NB4 (cell line): ENCODE data around the gene LRRC42.

Experiments used
- DNase-seq: peaks from one replicate; pipeline ENCODE4 v3.0.0; 2010; ENCODE audit warnings: low read depth
- H3K4me3 ChIP-seq: one replicate; pipeline ENCODE4 v1.5.1; 2011; ENCODE audit warnings: mild to moderate bottlenecking, low read depth, low read length, moderate library complexity
- MYC ChIP-seq: IDR thresholded peaks from 2 replicates; pipeline ENCODE4 v1.6.1; 2011; ENCODE audit warnings: low read depth, low read length
- POLR2A ChIP-seq: IDR thresholded peaks from 2 replicates; pipeline ENCODE4 v1.6.1; 2011; ENCODE audit warnings: mild to moderate bottlenecking; ENCODE audit not compliant: insufficient read length; ENCODE audit errors: extremely low read depth
- TF ChIP-seq, protein P1 (sequence below): IDR thresholded peaks from 2 replicates; pipeline ENCODE4 v1.6.1; 2011; ENCODE audit warnings: low read depth, low read length
- TF ChIP-seq, protein P2 (sequence below): IDR thresholded peaks from one replicate; pipeline ENCODE4 v1.5.1; 2012; ENCODE audit warnings: low read depth, low read length

The LRRC42 gene

GRCh38 chr1:53934170-53934765 lies 11.9 kb upstream of the LRRC42 start:
- TF ChIP-seq MYC (no peak), POLR2A (no peak)
- TF ChIP-seq, protein P1, sequence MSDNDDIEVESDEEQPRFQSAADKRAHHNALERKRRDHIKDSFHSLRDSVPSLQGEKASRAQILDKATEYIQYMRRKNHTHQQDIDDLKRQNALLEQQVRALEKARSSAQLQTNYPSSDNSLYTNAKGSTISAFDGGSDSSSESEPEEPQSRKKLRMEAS: no peak
- TF ChIP-seq, protein P2, sequence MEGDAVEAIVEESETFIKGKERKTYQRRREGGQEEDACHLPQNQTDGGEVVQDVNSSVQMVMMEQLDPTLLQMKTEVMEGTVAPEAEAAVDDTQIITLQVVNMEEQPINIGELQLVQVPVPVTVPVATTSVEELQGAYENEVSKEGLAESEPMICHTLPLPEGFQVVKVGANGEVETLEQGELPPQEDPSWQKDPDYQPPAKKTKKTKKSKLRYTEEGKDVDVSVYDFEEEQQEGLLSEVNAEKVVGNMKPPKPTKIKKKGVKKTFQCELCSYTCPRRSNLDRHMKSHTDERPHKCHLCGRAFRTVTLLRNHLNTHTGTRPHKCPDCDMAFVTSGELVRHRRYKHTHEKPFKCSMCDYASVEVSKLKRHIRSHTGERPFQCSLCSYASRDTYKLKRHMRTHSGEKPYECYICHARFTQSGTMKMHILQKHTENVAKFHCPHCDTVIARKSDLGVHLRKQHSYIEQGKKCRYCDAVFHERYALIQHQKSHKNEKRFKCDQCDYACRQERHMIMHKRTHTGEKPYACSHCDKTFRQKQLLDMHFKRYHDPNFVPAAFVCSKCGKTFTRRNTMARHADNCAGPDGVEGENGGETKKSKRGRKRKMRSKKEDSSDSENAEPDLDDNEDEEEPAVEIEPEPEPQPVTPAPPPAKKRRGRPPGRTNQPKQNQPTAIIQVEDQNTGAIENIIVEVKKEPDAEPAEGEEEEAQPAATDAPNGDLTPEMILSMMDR: no peak
- DNase-seq: no peak
- H3K4me3 ChIP-seq: no peak overlapping the region

DNA sequence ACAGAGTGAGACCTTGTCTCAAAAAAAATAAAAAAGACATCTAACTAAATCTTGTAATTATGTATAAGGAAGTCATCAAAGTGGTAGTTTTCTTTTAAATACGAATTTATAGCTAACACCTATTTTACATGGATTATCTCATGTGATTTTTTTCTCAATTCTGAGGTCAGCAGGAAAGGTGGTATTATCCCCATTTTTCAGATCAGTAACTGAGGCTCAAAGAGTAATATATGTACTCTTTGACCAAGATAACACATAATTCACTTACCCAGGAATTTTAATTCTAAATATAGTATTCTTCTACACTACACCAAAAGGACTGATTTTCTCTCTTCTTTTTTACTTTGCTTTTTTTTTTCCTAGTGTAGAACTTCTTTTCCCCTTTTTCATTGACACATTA lies 9.7 kb upstream of the LRRC42 start:
- no peak for DNase-seq
- no peak overlapping the region for H3K4me3 ChIP-seq
- TF ChIP-seq POLR2A: no peak
- TF ChIP-seq, protein P1: no peak
- TF ChIP-seq MYC: no peak
- TF ChIP-seq, protein P2: no peak

GRCh38 chr1:53938136-53938830 lies 7.9 kb upstream of the LRRC42 start:
- no peak overlapping the region for H3K4me3 ChIP-seq
- no peak for TF ChIP-seq MYC
- TF ChIP-seq, protein P2: no peak
- TF ChIP-seq, protein P1: no peak
- no peak for TF ChIP-seq POLR2A
- DNase-seq: no peak

- no peak overlapping the region for H3K4me3 ChIP-seq
- DNase-seq: no peak
- TF ChIP-seq MYC (no peak), POLR2A (no peak)
- TF ChIP-seq, protein P1: no peak
- TF ChIP-seq, protein P2: no peak
Observed at GRCh38 chr1:53942127-53942957, 3.8 kb upstream of the LRRC42 start.

DNA sequence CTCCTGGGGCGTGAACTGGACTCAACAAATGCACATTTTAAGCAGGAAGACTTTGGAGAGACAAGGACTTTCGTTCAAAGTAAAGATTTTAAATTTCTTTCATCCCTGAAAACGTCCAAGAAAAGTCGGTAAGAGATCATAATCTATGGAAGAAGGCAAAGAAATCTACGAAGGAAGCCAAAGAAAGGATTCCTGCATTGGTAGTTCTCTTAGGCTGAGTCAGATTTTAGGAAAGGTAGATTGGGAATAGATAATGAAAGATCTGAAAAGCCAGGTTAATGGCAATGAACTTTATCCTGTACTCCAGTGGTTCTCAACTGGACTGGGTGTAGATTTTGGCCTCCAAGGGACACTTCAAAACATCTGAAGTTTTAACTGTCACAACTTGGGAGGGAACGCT lies 3.1 kb upstream of the LRRC42 start:
- TF ChIP-seq, protein P1: no peak
- DNase-seq: no peak
- H3K4me3 ChIP-seq: no peak overlapping the region
